GM18498 (cell line): ENCODE results near the gene ARNT2.

Source experiments
- ATAC-seq: cut with Tn5 transposase; IDR thresholded peaks from one replicate; pipeline ENCODE4 v1.9.1; 2021; ENCODE audit warnings: mild to moderate bottlenecking, moderate library complexity; ENCODE audit not compliant: unreplicated experiment

ARNT2 gene

GRCh38 chr15:80549654-80550053 is 145.5 kb downstream of the ARNT2 start:
- no peak for ATAC-seq

DNA sequence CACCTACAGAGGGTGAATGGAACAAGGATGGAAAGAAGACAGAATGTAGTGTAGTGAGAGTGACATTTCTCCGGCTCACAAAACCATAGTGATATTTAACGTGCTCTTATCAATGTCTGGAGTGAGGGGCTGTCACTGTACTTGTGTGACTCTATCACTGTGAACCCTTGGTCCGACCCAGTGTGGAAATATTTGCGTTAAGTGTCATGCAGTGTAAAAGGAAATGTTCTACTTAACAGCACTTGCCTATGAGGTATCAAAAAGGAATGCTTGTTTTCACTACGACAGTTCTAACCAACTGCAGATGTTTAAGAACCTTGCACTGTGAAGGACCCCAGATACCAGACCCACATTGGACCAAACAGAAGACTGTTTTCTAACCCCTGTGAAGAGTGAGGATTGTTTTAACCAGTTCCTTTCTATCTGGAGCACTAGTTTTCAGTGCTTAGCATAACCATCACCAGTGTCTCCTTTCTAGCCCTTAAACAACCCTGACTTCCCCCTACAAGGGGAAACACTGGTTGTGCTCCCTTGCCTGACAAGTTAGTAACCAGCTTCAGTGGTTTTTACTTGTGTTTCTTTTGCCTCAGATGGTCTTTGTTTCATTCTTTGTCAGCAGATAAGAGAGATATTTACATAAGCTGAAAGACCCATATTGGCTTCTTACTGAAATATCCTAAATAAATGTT is 146.2 kb downstream of the ARNT2 start:
- peak; percentile 56 for ATAC-seq

GRCh38 chr15:80550908-80551260 is 146.7 kb downstream of the ARNT2 start:
- ATAC-seq = no peak

GRCh38 chr15:80551348-80551747 is 147.2 kb downstream of the ARNT2 start:
- ATAC-seq = no peak

DNA sequence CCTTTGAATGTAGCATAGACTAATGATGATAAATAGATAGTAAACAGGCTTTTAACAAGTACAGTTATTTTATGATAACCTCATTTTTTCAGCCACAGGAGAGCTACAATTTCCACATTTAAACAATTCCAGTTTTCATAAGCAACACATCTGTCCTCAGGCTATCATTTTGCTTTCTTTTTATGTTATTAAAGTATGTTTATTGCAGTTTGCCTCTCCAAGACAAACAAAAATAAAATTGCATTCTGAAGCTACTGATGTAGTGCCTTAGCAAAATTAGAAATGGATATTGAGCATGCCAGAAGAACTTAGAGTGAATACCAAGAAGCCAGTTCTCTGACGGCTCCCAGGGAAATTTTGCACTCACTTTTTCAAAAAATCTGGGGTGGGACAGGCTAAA is 150.4 kb downstream of the ARNT2 start:
- no peak for ATAC-seq

DNA sequence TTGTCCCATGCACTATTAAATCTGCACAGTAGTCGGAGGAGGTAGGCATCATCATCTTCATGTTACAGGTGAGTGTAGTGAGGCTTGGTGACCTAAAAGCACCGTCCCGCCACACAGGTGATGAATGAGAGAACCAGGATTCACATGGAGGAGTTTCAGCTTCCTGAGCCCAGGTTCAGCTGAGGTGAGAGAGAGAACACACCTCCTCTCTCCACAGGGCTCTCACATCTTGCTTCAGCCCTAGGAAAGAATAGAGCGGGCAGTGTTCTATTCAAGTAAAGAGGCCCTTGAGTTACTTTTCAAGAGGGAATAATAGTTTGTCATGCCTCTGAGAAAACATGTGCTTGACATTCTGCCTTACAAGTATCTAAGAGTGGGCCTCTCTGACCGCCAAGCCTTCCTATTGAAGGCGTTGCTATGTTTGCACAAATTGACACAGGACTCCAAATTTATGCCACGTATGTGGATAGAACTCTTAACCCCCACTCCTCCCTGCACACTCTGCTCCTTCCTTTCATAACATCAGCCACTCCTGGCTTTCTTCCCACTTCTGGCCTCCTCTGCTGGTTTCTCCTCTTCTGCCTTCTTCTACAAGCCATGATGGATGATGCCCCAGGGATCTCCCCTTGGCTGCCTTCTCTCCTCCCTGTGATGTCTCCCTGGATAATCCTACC is 152.6 kb downstream of the ARNT2 start:
- ATAC-seq = no peak

DNA sequence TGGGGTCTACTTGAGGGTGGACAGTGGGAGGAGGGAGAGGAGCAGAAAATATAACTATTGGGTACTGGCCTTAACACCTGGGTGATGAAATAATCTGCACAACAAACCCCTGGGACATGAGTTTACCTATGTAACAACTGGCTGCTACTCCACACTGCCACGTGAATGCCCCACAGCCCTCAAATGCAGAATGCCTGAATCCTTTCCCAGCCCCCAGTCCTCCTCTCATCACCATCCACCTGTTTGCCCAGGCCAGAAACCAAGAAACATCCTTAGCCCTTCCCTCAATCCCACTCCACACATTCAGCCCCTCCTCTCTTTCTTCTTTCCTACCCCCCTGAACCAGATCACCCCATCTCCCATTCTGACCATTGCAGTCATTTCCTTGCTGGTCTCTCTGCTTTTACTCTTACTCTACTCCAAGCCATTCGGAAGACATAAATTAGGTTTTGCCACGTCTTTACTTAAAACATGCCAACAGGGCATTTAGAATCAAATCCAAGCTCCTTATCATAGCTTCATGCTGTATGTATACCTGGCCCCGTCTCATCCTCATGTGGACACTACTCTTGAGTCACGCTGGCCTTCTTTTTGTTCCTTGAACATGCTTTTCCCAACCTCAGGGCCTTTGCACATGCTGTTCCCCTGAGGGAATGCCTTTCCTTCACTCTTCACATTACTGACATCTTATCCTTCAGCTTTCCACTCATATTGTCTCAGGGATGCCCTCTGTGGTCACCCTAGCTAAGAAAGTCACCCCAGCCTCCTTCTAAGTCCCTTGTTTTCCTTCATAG is 153.5 kb downstream of the ARNT2 start:
- ATAC-seq = no peak

GRCh38 chr15:80558631-80559319 is 154.6 kb downstream of the ARNT2 start:
- no peak for ATAC-seq

DNA sequence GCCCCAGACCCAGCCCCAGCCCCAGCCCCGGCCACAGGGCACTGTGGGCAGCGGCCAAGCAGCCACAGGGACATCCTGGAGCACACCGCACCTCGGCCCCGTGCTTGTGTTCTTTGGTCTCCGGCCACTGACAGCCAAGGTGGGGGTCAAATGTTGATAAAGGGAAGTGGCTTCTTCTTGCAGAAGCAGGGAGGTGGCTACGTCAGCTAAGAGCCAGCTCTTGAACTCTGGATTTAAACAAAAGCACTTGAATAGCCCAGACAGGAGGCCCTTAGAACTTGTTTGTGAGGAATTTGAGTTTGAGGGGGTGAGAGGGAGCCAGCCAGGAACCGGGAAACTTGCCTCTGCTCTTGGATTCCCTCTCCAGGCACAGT is 155.1 kb downstream of the ARNT2 start:
- ATAC-seq = no peak

DNA sequence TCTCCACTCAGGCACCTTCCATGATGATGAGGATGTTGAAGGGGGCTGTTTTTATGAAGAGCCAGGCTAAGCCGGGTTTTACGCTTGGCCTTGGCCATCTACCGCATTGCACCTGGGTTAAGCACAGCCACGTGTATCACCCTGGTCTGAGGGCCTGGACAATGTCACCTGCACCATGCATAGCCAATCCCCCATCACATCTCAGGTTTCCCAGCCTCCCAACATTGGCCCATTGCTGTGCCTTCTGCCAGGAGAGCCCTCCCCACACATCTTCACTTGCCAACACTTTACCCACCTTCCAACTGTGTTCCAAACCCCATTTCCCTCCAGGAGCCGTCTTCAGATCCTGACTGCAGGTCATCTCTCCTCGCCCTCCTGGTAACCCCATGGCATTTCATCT is 155.6 kb downstream of the ARNT2 start:
- no peak for ATAC-seq

- no peak for ATAC-seq
Observed at GRCh38 chr15:80560601-80561400, 156.6 kb downstream of the ARNT2 start.

GRCh38 chr15:80561500-80561899 is 157.3 kb downstream of the ARNT2 start:
- no peak for ATAC-seq

DNA sequence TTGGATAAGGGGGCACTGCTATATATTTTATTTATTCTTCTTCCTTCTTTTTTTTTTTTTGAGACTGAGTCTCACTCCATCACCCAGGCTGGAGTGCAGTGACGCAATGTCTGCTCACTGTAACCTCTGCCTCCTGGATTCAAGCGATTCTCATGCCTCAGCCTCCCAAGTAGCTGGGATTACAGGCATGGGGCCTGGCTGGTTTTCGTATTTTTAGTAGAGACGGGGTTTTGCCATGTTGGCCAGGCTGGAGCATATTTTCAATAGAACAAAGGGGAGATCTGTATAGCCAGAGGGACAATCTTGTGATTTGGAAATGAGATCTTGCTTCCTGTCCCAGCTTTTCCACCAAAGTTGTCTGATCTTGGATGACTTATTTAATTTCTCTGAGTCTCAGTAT is 157.9 kb downstream of the ARNT2 start:
- ATAC-seq = no peak

GRCh38 chr15:80562846-80563245 is 158.7 kb downstream of the ARNT2 start:
- no peak for ATAC-seq

DNA sequence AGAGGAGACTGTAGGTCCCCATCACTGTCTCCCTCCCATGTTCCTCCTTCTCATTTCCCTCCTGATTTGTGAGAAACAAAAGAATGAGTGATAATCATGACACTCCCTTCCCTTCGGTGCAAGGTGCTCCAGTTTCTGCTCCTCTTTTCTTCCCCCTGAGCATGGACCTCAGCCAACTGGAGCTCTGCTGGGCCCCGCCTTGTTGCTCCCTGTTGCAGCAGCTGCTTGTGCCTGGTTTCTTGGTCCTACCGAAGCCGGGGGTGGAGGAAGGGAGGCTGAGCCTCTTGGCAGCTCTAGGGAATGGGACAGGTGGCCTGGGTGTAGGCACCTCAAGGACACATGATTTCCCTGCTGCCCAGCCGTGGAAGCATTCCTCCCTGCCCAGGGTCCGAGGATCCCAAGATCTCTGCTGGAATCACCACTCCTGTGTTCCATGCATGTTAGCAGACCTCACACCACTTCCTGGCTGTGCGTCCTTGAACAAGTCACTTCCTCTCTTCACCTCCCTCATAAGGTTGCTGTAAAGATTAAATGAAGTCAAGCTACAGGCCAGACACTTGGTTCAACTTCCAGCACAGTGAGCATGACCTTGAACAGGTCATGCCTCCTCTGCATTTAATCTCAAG is 159.3 kb downstream of the ARNT2 start:
- ATAC-seq = no peak

DNA sequence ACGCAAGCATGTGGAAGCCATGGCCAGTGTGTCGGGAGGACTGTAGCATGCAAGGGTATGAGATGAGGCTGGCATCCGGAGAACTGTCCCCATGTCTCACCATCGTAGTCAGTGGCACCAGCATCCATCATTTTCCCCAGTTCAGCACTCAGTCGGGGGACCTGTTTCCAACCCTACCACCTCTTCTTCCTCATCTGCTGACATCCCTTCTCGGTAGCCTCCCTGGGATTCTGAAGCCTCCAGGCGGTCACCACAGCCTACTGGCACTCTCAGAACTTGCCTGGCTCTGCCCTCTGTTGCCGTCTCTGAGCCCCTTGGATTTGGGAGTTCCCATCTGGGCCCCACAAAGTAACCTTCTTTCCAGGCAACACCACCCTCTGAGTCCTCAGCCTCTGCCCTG is 159.9 kb downstream of the ARNT2 start:
- ATAC-seq = no peak

DNA sequence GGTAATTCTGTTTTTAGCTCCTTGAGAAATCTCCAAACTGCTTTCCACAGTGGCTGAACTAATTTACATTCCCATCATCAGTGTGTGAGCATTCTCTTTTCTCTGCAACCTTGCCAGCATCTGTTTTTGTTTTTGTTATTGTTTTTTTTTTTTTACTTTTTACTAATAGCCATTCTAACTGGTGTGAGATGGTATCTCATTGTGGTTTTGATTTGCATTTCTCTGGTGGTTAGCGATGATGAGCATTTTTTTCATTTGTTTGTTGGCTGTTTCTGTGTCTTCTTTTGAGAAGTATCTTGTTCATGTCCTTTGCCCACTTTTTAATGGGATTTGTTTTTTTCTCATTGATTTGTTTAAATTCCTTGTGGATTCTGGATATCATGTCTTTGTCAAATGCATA is 161.2 kb downstream of the ARNT2 start:
- ATAC-seq = no peak

DNA sequence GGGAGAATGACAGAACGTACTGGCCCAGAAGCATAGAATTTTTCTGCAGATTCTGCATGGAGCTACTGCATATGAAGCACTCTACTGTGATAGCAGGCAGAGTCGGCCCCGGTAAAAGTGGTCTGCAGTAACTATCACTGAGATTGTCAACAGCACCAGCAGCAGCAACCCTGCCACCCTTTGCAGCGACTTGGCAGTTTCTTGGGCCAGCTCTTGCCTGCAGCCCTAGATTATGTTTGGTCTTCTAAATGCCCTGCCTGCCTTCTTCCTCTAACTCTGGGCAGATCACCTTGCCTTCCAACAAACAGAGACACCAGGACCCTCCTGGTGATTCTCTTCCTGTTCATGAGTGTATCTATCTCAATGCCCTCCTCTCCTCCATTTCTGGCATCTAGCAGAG is 161.8 kb downstream of the ARNT2 start:
- no peak for ATAC-seq

- no peak for ATAC-seq
Observed at GRCh38 chr15:80567721-80568157, 163.6 kb downstream of the ARNT2 start.

DNA sequence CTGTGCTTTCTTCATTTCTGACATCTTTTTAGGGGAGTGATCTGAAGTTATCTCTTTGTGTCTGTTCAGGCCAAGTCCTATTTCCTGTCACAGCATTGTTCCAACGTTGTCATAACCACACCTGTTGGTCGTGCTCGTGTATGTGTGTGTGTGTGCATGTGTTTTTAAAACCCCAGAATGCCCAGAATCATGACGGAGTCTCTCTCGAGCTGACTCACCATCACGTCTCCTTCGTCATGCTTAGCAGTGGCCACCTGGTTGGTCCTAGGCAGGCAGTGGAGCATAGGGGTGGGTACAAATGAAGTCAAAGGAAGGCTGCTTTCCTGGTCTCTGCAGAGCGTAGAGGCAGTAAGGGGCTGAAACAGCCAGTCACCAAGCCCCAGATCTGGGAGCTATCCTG is 164.1 kb downstream of the ARNT2 start:
- ATAC-seq = no peak
